GM19035 (cell line): Measurements from ENCODE around the gene ITM2C.

ENCODE experiments used
- ATAC-seq: cut with Tn5 transposase; IDR thresholded peaks from one replicate; pipeline ENCODE4 v1.9.1; 2021; ENCODE audit not compliant: unreplicated experiment

The ITM2C gene, protein sequence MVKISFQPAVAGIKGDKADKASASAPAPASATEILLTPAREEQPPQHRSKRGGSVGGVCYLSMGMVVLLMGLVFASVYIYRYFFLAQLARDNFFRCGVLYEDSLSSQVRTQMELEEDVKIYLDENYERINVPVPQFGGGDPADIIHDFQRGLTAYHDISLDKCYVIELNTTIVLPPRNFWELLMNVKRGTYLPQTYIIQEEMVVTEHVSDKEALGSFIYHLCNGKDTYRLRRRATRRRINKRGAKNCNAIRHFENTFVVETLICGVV

GRCh38 chr2:230864605-230865306, at the start of gene ITM2C:
Gene ITM2C (plus strand): TSS chr2:230864942. CDS start chr2:230865026, 84 bp downstream.
- ATAC-seq: peak; percentile 70

GRCh38 chr2:230815088-230815487, 49.7 kb upstream of the ITM2C start:
- ATAC-seq: no peak

DNA sequence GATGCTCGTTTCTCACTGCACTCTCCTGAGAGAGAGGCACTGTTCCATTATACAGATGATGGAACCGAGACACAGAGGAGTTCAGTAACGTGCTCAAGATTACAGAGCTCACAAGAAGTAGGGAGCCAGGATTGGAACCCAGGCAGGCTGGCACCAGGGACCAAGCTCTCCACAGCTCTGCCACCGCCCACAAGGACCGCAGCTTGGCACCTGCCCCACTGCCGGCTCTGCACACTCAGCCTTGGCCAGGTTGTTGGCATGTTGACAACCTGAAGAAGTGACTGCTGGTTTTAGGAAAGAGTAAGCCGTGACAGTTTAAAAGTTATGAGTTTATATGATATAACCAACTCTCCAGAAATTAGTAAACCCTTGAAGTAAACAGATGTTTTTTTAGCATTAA, 48.0 kb upstream of the ITM2C start:
- no peak for ATAC-seq

DNA sequence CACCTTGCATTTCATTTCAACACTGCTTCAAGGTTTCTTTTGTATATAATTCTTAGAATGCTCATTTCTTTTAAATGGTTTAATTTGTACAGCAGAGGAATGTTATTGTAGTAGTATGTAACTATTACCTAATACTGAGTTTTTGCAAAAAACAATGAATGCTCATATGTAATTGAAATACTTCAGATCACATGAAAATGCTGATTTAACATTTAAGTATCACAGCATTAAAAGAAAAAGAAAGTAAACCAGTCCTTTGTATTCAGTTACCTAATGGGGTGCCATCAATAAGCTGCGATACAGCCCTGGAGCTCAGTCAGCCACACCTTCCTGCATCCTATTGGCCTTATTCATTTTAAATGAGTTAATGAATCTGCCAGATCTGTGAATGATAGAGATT, 45.3 kb upstream of the ITM2C start:
- no peak for ATAC-seq

DNA sequence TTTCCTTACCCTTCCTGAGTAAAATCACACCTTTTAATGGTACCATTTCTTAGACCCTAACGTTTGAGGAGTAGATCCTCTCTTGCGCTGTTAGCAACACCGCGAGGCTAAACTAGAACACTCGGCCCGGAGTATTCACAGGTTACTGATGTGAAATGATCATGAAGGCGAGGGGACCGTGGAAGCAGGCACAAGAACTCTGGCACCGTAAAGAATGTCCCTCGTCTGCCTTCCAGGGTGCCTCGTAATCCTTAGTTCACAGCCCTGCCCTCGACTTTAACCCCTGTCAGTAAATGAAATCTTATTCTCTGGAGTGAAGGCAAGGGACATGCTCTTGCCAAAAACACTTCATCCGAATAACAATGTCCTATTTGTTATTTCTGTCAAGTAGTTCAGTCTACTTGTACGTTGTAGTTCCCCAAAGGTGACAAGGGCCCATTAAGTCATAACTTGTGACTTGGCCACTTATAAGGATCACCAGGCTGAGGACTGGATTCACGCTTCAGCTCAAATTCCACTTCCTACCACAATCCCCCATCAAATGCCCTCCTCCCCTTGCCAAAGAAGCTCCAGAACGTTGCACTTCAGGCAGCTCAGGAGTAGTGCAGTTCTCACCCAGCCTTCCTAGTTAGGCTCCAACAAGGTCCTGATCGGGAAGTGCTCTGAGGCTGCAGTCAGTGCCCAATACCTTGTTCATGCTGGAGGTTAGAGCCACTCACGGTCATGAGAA, 43.3 kb upstream of the ITM2C start:
- ATAC-seq: no peak

GRCh38 chr2:230821991-230822520, 42.7 kb upstream of the ITM2C start:
- no peak for ATAC-seq

- no peak for ATAC-seq
Measured at GRCh38 chr2:230823264-230823964, 41.3 kb upstream of the ITM2C start.

DNA sequence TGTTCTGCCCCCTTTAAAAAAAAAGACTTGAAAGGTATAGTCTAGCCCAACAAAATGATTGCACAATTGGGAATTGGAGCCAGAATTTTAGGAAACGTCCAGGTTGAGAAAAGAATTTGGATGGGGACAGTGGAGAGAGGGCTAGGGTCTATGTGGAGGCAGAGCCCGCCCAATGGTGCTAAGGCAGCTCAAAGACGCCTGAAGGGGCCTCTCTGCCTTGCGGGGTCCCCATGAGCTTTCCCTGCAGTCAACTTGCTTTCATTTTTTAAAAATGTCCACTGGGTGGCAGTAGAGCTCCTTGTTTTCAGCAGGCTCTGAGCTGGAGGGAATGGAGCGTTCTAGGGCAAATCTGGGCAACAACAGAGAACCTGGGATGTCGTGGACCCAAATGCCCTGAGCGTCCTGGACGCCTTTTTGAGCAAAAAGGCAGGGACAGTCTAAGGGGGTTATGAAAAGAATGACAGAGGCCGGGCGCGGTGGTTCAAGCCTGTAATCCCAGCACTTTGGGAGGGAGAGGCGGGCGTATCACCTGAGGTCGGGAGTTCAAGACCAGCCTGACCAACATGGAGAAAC, 40.2 kb upstream of the ITM2C start:
- peak; percentile 41 for ATAC-seq

- no peak for ATAC-seq
Measured at GRCh38 chr2:230825354-230825753, 39.4 kb upstream of the ITM2C start.

DNA sequence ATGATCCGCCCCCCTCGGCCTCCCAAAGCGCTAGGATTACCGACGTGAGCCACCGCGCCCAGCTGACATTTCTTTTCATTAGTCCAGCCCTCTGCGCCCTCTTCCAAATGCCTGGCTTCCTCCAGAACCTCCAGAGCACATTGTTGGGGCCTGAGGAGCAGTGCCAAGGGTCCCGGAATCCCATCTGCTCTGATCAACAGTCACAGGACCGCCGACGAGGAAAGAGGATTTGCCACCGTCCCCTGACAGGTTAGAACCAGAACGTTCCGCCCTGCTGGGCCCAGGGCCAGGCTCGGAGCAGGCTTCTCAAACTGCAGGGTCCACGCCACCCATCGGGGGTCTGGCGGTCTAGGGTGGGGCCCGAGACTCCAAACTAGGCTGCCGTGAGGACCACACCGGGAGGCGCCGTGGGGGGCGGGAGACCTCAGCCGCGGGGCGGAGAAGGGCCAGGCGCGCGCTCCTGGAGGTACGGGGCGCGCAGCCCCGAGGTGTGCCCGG, 36.9 kb upstream of the ITM2C start:
- peak; percentile 23 for ATAC-seq

DNA sequence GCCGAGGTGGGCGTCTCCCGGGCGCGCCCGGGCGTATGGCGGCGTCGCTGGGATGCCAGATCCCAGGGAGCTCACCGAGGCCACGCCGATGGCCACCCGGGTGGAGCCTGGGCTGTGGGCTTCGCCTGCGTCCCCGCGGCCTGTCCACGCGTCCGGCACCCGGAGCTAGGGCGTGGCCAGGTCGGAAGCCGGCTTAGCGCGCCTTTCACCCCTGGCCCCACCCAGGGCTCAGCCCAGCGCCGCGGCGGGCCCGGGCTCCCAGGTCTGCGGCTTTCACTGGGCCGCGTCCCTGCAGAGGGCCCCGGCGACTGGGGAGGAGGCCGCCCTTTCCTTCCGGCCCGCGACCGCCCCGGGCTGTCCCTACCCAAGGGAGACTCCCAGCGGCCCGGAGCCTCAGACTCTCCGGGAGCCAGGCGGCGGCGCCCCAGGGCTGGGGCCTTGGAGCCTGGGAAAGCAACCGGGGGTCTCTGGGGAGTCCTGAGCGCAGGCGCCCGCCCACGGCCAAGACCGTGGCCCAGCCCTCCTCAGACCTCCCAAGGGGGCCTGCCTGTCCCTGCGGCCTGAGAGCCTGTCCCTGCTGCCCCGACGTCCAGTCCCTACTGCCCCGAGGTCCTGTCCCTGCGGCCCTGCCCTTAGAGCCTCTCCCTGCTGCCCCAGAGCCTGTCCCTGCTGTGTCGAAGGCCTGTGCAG, 36.3 kb upstream of the ITM2C start:
- peak; percentile 66 for ATAC-seq

DNA sequence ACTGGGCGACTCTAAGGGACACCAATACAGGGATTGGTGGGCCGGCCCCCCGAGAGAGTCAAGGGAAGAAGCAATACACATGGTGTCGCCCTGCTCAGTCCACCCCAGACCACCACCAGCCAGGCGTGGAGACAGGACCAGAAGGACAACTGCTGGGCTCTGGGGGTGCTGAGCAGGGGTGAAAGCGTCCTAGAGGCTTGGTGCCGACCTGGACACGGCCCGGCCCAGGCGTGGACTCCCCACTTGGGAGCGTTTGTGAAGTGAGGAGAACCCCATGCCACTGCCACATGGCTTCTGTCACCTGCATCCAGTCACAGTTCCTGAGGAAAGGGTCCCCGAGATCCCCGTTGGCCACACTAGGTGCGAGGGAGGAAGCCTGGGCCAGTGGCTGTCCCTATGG, 35.4 kb upstream of the ITM2C start:
- ATAC-seq: no peak

DNA sequence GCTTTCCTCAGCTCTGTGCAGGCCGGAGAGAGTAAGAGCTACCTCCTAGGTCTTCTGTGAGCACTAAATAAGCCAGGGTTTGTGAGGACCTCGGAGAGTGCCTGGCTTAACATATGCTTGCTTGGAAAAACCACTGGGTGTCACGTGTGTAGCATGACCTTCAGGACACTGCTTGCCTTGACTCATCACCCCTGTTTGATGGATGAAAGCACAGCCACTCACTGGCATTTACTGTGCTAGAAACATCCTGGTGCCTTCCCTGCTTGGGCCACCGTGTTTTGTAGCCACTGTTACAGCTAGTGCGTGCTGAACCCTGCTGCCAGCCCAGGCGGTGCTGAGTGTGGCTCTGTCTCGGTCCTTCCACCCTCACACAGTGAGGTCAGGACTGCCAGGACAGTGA, 34.8 kb upstream of the ITM2C start:
- ATAC-seq: no peak

DNA sequence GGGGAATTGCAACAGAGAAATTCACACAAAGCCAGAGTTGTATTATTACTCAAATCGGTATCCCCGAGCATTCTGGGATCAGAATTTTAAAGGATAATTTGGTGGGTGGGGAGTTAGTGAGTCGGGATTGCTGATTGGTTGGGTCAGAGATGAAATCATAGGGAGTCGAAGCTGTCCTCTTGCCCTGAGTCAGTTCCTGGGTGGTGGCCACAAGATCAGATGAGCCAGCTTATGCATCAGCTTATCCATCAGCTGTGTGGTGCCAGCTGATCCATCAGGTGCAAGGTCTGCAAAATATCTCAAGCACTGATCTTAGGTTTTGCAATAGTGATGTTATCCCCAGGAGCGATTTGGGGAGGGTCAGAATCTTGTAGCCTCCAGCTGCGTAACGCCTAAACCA, 34.3 kb upstream of the ITM2C start:
- ATAC-seq: no peak

DNA sequence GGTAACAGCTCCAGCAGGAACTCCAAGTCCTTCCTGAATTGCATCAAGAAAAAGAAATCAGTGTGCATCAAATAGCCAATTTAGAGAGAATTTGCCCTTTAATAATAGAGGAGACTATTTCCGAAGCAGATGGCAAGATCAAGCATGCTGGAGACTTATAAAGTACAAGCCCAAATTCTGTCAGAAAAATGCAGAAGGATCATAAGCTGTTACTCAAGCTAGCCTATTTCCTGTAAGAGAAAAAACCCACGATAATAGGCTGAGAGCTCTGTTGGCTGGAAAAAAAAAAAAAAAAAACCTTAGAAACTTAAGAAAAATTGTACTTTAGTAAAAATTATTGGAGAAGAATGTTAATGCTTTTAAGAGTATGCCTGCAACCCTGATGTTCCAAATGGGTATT, 24.4 kb upstream of the ITM2C start:
- no peak for ATAC-seq

- ATAC-seq: no peak
Measured at GRCh38 chr2:230842473-230842872, 22.3 kb upstream of the ITM2C start.

GRCh38 chr2:230843132-230843531, 21.6 kb upstream of the ITM2C start:
- no peak for ATAC-seq

- no peak for ATAC-seq
Measured at GRCh38 chr2:230846360-230846759, 18.4 kb upstream of the ITM2C start.

GRCh38 chr2:230847883-230848388, 16.8 kb upstream of the ITM2C start:
- ATAC-seq: peak; percentile 89
